Naive thymus-derived CD8-positive, alpha-beta T cell (primary cell): ENCODE data around the gene IDE. TPM values are rescaled to one million over a fixed set of nuclear protein-coding genes. Genes with fewer than 3 reads are reported as not detected.
"Not testable (repeated sequence)": the region's sequence is repeated elsewhere in the genome, so short reads cannot be mapped to it uniquely, and the experiment has no call there.

Experiments used
- ATAC-seq, 2 donors: fragments of 150-1000 bp; cut with Tn5 transposase in 1 of 2; sonication (Bioruptor Pico), chemical (Tn5 transposase) in 1 of 2; 1 replicate in 1 of 2; 2 replicates in 1 of 2; pipeline ENCODE4 v1.10.0; 2021; ENCODE audit warnings: mild to moderate bottlenecking in 2 of 2, moderate library complexity in 2 of 2
- POLR2A ChIA-PET: fragments of 350-600 bp; sonication (Branson Sonifier 250); formaldehyde crosslinking; loops from one replicate; lab custom pipeline; 2021; ENCODE audit warnings: antibody characterized with exemption; lab: Charles Lee
- DNase-seq, 10 donors: peaks; one replicate each; pipeline versions ENCODE4 v3.0.0 to v3.0.0-alpha.2; 2020 to 2022
- H3K27ac Mint-ChIP-seq, 10 donors: one replicate each; pipeline ENCODE4 v1.8.0; 2020 to 2022; ENCODE audit warnings: mild to moderate bottlenecking in 10 of 10, mixed read lengths in 10 of 10, moderate library complexity in 4 of 10, inconsistent platforms in 1 of 10
- H3K27me3 Mint-ChIP-seq, 5 donors: one replicate each; pipeline ENCODE4 v1.8.0; 2021 to 2022; ENCODE audit warnings: mixed read lengths in 5 of 5
- H3K36me3 Mint-ChIP-seq, 3 donors: one replicate each; pipeline ENCODE4 v1.8.0; 2020 to 2022; ENCODE audit warnings: mixed read lengths in 3 of 3, mild to moderate bottlenecking in 2 of 3, inconsistent platforms in 1 of 3
- H3K4me1 Mint-ChIP-seq, 4 donors: one replicate each; pipeline ENCODE4 v1.8.0; 2021 to 2022; ENCODE audit warnings: mixed read lengths in 4 of 4
- H3K4me3 Mint-ChIP-seq, 10 donors: one replicate each; pipeline ENCODE4 v1.8.0; 2020 to 2022; ENCODE audit warnings: mild to moderate bottlenecking in 10 of 10, mixed read lengths in 10 of 10, moderate library complexity in 6 of 10, inconsistent platforms in 1 of 10
- H3K9me3 Mint-ChIP-seq, 9 donors: one replicate each; pipeline ENCODE4 v1.8.0; 2020 to 2022; ENCODE audit warnings: mixed read lengths in 9 of 9, mild to moderate bottlenecking in 3 of 9, inconsistent platforms in 1 of 9, moderate library complexity in 1 of 9
- polyA plus RNA-seq, 3 donors: library from polyadenylated mRNA; unstranded; fragments of 300-500 nt; fragmentation: Illumina TruSeq; gene quantifications; one replicate each; pipeline ENCODE4 v1.2.3, GENCODE V29; 2021
- total RNA-seq, 8 experiments: library from RNA in 2 of 8; stranded (reverse) in 2 of 8; gene quantifications; one replicate each; pipeline ENCODE4 v1.2.3 and lab custom pipeline; 2021 to 2026

The IDE gene
- total and polyA plus RNA-seq, 5 experiments from 2014 or later = 7.3 to 29.0 (median 11.2) TPM

- H3K36me3 Mint-ChIP-seq = peaks cover 0 to 79% (median 29%) of the 10 kb centered on the region in 3 donors
- H3K4me3 Mint-ChIP-seq = no peak overlapping the region
- peaks cover 0 to 1% (median 0%) of the 10 kb centered on the region in 4 donors for H3K4me1 Mint-ChIP-seq
- POLR2A ChIA-PET = no interaction called here
- H3K9me3 Mint-ChIP-seq = no peaks in the 10 kb centered on the region
- no peak overlapping the region for H3K27ac Mint-ChIP-seq
- H3K27me3 Mint-ChIP-seq = no peaks in the 10 kb centered on the region
- DNase-seq (no peak), ATAC-seq (no peak)
Observed at GRCh38 chr10:92478536-92478935, 95.4 kb downstream of the IDE start.

GRCh38 chr10:92475357-92475868 lies 98.5 kb downstream of the IDE start:
- Mint-ChIP-seq H3K4me3 (no peak overlapping the region), H3K36me3 (peaks cover 0 to 62% (median 22%) of the 10 kb centered on the region in 3 donors), H3K4me1 (peaks cover 0 to 1% (median 0%) of the 10 kb centered on the region in 4 donors), H3K27ac (no peak overlapping the region), H3K9me3 (no peaks in the 10 kb centered on the region), H3K27me3 (no peaks in the 10 kb centered on the region)
- DNase-seq (no peak), ATAC-seq (no peak)
- POLR2A ChIA-PET = no interaction called here

GRCh38 chr10:92470026-92470425 lies 103.9 kb downstream of the IDE start:
- no peak overlapping the region for H3K4me3 Mint-ChIP-seq
- peak overlapping the region in 1 of 10 donors; percentile 32 for H3K27ac Mint-ChIP-seq
- POLR2A ChIA-PET = no interaction called here
- no peaks in the 10 kb centered on the region for H3K4me1 Mint-ChIP-seq
- ATAC-seq = no peak
- peaks cover 7 to 64% (median 37%) of the 10 kb centered on the region in 3 donors for H3K36me3 Mint-ChIP-seq
- no peaks in the 10 kb centered on the region for H3K9me3 Mint-ChIP-seq
- no peaks in the 10 kb centered on the region for H3K27me3 Mint-ChIP-seq
- DNase-seq = no peak

GRCh38 chr10:92464364-92464763 lies 109.5 kb downstream of the IDE start:
- Mint-ChIP-seq H3K4me1 (no peaks in the 10 kb centered on the region), H3K27ac (peak overlapping the region in 2 of 10 donors; percentile 48 to 76), H3K27me3 (no peaks in the 10 kb centered on the region), H3K4me3 (no peak overlapping the region), H3K9me3 (no peaks in the 10 kb centered on the region), H3K36me3 (peaks cover 7 to 85% (median 42%) of the 10 kb centered on the region in 3 donors)
- POLR2A ChIA-PET = no interaction called here
- DNase-seq (no peak), ATAC-seq (no peak)

GRCh38 chr10:92463582-92463981 lies 110.3 kb downstream of the IDE start:
- Mint-ChIP-seq H3K27ac (no peak overlapping the region), H3K36me3 (peaks cover 2 to 83% (median 40%) of the 10 kb centered on the region in 3 donors), H3K27me3 (no peaks in the 10 kb centered on the region), H3K4me3 (no peak overlapping the region), H3K9me3 (no peaks in the 10 kb centered on the region), H3K4me1 (no peaks in the 10 kb centered on the region)
- ATAC-seq (no peak), DNase-seq (no peak)
- POLR2A ChIA-PET = no interaction called here

GRCh38 chr10:92454955-92455354 lies 118.9 kb downstream of the IDE start:
- H3K9me3 Mint-ChIP-seq, POLR2A ChIA-PET, DNase-seq, H3K27me3 Mint-ChIP-seq, H3K4me3 Mint-ChIP-seq, H3K4me1 Mint-ChIP-seq, ATAC-seq: not testable (repeated sequence)
- H3K36me3 Mint-ChIP-seq = peaks cover 0 to 72% (median 13%) of the 10 kb centered on the region in 3 donors
- peak overlapping the region in 1 of 10 donors; percentile 22 for H3K27ac Mint-ChIP-seq

- H3K27ac Mint-ChIP-seq = peak overlapping the region in 1 of 10 donors; percentile 18
- no peaks in the 10 kb centered on the region for H3K9me3 Mint-ChIP-seq
- DNase-seq (no peak), ATAC-seq (no peak)
- H3K27me3 Mint-ChIP-seq = no peaks in the 10 kb centered on the region
- H3K36me3 Mint-ChIP-seq = peaks cover 7 to 59% (median 13%) of the 10 kb centered on the region in 3 donors
- H3K4me3 Mint-ChIP-seq = no peak overlapping the region
- POLR2A ChIA-PET = no interaction called here
- no peaks in the 10 kb centered on the region for H3K4me1 Mint-ChIP-seq
Observed at GRCh38 chr10:92452313-92452712, 121.6 kb downstream of the IDE start.

- peak overlapping the region in 2 of 10 donors; percentile 11 to 18 for H3K27ac Mint-ChIP-seq
- POLR2A ChIA-PET = no interaction called here
- no peak overlapping the region for H3K4me3 Mint-ChIP-seq
- peaks cover 7 to 54% (median 13%) of the 10 kb centered on the region in 3 donors for H3K36me3 Mint-ChIP-seq
- H3K9me3 Mint-ChIP-seq = no peaks in the 10 kb centered on the region
- no peaks in the 10 kb centered on the region for H3K27me3 Mint-ChIP-seq
- no peak for DNase-seq
- no peak for ATAC-seq
- H3K4me1 Mint-ChIP-seq = no peaks in the 10 kb centered on the region
Observed at GRCh38 chr10:92451431-92451830, 122.5 kb downstream of the IDE start.

GRCh38 chr10:92450896-92451295 lies 123.0 kb downstream of the IDE start:
- Mint-ChIP-seq H3K36me3 (peaks cover 7 to 48% (median 13%) of the 10 kb centered on the region in 3 donors), H3K4me3 (no peak overlapping the region), H3K4me1 (no peaks in the 10 kb centered on the region), H3K27ac (peak overlapping the region in 1 of 10 donors; percentile 48), H3K9me3 (no peaks in the 10 kb centered on the region), H3K27me3 (no peaks in the 10 kb centered on the region)
- POLR2A ChIA-PET = no interaction called here
- DNase-seq (no peak), ATAC-seq (no peak)

- POLR2A ChIA-PET = no interaction called here
- no peak for ATAC-seq
- no peak overlapping the region for H3K27ac Mint-ChIP-seq
- no peak for DNase-seq
- no peaks in the 10 kb centered on the region for H3K4me1 Mint-ChIP-seq
- no peak overlapping the region for H3K4me3 Mint-ChIP-seq
- H3K9me3 Mint-ChIP-seq = no peaks in the 10 kb centered on the region
- H3K36me3 Mint-ChIP-seq = no peaks in the 10 kb centered on the region
- no peaks in the 10 kb centered on the region for H3K27me3 Mint-ChIP-seq
Observed at GRCh38 chr10:92440578-92440977, 133.3 kb downstream of the IDE start.

- Mint-ChIP-seq H3K4me1 (no peaks in the 10 kb centered on the region), H3K27me3 (no peaks in the 10 kb centered on the region), H3K9me3 (no peaks in the 10 kb centered on the region), H3K4me3 (no peak overlapping the region), H3K36me3 (no peaks in the 10 kb centered on the region), H3K27ac (no peak overlapping the region)
- no peak for DNase-seq
- ATAC-seq = no peak
- POLR2A ChIA-PET = no interaction called here
Observed at GRCh38 chr10:92438220-92438619, 135.7 kb downstream of the IDE start.

- Mint-ChIP-seq H3K27ac (no peak overlapping the region), H3K27me3 (no peaks in the 10 kb centered on the region), H3K4me3 (no peak overlapping the region), H3K36me3 (no peaks in the 10 kb centered on the region), H3K9me3 (no peaks in the 10 kb centered on the region), H3K4me1 (no peaks in the 10 kb centered on the region)
- DNase-seq (no peak), ATAC-seq (no peak)
- POLR2A ChIA-PET = no interaction called here
Observed at GRCh38 chr10:92436611-92437010, 137.3 kb downstream of the IDE start.

- DNase-seq, H3K27me3 Mint-ChIP-seq, H3K4me3 Mint-ChIP-seq, POLR2A ChIA-PET, ATAC-seq, H3K36me3 Mint-ChIP-seq, H3K4me1 Mint-ChIP-seq, H3K9me3 Mint-ChIP-seq: not testable (repeated sequence)
- peak overlapping the region in 1 of 10 donors; percentile 30 for H3K27ac Mint-ChIP-seq
Observed at GRCh38 chr10:92436065-92436464, 137.8 kb downstream of the IDE start.

- H3K36me3 Mint-ChIP-seq = no peaks in the 10 kb centered on the region
- no peak overlapping the region for H3K4me3 Mint-ChIP-seq
- no peak for ATAC-seq
- no peaks in the 10 kb centered on the region for H3K27me3 Mint-ChIP-seq
- no peak overlapping the region for H3K27ac Mint-ChIP-seq
- POLR2A ChIA-PET = interaction anchor here (0.7 kb wide), 1 partner anchor 346 kb away, joined by 3 read pairs; no protein-coding TSS in a partner anchor
- H3K9me3 Mint-ChIP-seq = no peaks in the 10 kb centered on the region
- no peak for DNase-seq
- H3K4me1 Mint-ChIP-seq = no peaks in the 10 kb centered on the region
Observed at GRCh38 chr10:92434385-92434784, 139.5 kb downstream of the IDE start.
